Activated effector memory CD4-positive, alpha-beta T cell treated with Interleukin-2 at 50 U/mL for 16 hours (primary cell): Measurements from ENCODE around the gene CCDC112.
A peak's percentile ranks its signal among the peaks of the same experiment; 100 is the strongest.

Experiments
- DNase-seq: peaks from one replicate; pipeline ENCODE4 v3.0.0-alpha.2; 2020

The CCDC112 gene

DNA sequence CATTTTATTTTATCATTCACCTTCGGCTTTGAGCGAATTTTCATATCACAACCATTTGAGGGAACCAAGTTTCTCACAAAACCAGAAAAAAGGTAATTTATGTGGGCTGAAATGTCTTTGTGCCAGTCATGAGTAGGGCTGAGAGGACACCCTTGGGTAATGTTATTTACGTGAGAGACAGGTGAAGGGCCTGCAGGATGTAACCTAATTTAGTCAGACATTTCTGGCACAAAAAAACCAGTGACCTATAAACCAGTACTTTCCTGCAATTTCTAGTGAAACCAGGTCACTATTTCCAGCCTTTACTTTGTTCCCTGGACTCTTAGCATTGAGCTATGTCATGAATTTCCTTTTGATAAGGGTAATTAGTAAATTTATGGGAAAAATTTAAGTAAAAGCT is 17.2 kb upstream of the CCDC112 start:
- DNase-seq: no peak

DNA sequence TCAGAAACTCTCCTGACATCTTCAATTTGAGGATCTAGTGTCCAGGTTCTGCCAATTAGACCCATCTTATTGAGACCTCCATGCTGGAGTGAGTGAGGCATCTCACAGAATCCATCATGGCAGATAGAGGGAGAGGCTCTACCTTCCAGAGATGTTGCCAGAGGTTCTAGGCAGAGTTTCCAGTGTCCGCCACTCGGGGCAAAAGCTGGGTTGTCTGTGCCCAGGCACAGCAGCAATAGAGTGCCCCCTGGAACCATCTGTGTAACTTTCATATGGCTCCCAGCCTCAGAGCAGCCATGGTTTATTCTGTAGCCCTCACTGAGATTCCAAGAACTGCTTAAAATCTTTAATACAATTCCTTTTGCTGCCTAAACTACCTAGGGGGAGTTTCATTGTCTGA is 16.6 kb upstream of the CCDC112 start:
- DNase-seq: no peak

DNA sequence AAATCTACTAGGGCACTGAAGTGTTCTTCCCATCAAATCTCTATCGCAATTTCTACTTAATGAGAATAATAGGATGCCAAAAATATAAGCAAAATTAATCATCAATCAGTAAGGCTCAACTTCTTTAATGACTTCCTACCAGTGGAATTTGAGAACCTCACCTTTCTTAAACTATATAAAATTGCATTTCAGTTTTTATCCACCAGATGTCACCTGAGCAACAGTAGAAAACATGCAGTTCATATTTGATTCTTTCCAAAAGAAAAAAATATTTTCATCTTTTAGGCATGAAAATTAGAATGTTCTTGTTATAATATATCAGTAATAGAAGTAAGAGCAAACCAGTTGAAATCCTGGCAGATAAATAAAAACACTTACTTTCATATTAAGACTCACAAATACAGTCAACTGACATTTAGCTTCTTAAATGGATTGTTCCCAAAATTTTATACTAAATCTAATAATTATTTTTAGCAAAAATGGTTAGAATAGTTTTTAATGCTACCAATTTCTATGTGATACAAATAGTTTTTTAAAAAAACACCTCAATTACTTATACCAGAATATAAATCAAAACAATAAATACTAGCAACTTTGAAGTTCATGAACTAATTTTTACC is 13.4 kb upstream of the CCDC112 start:
- no peak for DNase-seq

DNA sequence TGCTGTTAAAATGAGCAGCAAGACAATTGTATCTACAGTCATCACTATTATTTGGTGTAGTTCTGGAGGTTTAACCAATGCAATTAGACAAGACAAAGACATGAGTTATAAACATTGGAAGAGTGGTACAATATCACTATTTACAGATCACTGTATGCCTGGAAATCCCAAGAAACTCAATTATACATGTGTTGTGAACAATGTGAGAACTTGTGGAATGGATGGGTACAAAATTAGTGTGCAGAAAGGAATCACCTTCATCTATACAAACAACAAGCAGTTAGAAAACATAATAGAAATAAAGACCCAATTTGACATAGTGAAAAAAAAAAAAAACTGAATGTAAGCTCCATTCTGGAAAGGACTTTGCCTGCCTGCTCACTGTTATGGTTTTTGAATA is 12.4 kb upstream of the CCDC112 start:
- DNase-seq: no peak

DNA sequence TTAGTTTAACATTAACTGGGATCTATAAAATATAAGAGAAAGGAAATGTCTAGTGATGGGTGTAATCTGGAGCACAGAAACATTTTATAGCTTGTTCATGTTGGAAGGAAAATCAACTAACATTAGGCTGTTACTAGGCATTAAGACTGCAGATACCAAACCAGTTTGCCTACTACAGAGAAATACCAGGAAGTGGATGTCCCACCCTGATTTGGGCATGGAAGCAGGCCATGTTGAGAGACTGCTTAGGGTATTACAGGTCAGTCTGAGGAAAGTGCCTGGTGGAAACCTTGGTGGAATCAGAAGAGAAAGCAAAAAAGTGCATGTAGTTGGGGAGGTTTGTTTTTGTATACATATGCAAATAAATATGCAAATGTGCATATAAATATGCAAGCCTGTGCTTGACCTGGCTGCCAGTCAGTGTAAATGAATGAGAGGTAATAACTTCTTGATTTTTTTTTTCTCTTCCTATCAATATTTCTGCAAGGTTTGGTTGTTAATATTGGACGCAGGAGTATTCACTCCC is 9.6 kb upstream of the CCDC112 start:
- DNase-seq: no peak

DNA sequence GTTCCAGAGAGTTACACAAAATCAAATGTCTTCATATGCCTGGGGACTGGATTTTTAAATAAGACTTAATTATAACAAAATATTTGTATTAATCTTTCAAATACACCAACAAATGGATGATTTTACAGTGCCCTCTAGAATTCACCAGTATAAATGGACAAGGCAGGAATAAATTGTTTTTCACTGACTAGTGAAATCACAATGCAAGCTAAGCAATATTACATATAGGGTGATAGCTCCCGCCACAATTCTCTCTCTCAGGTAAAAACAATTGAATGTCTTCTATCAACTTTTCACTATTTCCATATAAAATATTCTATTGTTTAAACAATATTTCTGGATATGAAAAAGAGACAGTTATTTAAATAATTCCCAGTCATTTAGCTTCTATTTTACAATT is 8.0 kb upstream of the CCDC112 start:
- no peak for DNase-seq

DNA sequence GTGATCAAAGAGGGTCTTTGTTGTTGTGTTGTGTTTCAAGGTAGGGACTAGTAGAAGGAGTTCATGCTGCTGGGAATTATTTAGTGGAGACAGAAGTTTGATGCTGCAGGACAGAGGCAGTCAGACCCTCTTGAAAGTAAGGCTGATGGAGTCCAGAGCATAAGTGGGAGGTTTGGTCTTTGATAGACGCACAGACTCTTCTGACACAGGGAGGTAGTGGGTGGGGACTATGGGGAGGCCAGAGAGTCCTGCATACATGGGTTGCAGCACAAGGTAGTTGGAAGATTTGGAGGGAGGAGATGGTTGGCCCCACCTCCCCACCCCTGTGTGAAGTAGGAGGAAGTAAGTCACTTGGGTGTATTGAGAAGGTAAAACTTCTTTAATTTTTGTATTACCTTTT is 2.4 kb upstream of the CCDC112 start:
- DNase-seq: no peak

DNA sequence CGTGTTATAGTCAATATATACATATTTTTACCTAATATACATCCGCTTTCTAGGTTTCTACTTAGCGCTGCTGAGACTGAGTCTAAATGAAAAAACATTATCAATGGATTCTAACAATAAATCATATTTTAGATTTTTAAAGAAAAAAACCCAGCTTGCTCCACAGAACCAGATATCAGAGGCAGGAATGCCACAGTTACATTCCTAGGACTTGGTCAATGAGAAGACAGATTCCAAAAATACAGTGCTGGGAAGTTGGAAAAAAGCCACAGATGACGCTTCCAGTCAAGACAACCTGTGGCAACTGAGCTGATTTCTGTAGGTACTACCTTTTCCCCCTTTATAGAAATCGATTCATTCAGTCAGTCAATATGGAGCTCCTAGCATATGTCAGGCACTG is 577 bp upstream of the CCDC112 start:
- no peak for DNase-seq

DNA sequence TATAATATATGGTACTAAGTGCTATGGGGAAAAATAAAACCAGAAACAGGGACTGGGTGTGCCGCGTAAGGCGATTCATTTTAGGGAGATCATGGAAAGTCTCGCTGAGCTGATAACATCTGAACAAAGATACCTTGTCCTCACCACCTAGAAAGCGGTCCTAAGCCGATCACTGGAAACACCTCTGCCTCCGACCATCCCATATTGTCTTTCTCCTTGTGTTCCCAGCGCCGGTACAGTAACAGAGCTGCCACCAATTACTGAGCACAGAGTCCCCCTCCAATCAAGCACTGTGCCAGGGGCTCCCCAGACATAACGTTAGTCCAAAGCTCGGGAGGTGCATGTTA is 704 bp downstream of the CCDC112 start:
- no peak for DNase-seq

DNA sequence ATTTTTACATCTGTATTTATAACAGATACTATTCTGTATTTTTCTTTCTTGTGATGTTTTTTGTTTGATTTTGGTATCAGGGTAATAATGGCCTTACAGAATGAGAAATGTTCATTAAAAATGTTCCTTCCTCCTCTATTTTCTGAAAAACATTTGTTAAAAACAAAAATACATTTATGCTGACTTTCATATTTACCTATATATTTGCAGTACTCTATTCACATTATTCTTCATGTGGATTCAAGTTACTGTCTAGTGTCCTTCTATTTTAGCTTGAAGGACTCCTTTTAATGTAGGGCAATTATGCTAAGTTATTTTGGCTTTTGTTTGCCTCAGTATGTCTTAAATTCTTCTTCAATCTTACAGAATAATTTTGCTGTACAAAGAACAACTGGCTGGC is 5.1 kb downstream of the CCDC112 start:
- no peak for DNase-seq

DNA sequence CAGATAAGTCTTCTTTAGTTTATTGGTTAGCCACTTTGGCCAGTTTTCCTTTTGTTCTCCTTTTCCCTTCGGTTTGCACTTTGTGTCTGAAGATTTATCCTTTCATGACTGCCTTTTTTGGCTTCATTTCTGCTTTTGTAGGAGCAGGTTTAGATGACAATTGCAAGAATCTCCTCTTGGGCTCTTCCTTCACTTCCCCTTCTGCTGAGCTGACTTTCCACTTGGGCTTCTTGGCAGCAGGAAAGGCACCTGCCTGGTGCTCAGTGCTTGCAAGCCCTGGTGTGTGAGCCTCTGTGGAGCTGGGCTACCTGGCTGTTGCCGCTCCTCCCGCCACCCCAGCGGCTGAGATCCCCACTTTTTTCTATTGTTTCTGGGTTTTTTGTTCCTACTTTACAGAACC is 7.3 kb downstream of the CCDC112 start:
- DNase-seq: no peak

DNA sequence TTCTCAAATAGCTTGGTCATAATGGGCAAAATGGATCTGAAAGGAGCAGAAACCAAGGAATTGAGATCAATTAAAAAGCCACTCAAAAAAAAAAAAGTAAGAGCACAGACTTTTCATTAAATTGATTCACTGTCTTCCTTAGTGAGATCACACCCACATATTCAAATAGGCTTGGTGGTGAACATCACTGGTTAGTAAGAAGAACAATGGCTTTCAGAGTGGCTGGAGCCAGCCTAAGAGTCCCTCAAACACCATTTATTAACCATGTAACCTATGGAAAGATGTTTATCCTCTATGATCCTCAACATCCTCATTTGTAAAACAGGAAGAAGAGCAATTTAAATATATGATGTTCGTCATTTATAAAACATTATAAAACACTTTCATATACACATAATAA is 12.4 kb downstream of the CCDC112 start:
- no peak for DNase-seq

DNA sequence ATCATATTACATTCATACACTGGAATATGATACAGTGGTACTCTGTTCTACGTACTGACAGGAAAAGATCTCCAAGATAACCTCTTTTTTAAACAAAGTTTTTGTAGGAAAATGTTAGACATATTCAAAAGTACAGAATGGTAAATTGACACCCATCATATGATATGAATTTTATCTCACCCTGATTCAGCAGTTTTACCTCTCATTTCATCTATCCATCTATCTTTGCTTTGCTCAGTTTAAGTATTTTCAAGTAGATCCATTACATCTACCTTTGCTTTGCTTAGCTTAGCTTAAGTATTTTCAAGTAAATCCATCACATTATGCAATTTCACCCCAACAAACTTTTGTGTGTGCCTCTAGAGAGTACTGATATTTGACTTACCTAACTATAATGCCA is 14.3 kb downstream of the CCDC112 start:
- DNase-seq: no peak

DNA sequence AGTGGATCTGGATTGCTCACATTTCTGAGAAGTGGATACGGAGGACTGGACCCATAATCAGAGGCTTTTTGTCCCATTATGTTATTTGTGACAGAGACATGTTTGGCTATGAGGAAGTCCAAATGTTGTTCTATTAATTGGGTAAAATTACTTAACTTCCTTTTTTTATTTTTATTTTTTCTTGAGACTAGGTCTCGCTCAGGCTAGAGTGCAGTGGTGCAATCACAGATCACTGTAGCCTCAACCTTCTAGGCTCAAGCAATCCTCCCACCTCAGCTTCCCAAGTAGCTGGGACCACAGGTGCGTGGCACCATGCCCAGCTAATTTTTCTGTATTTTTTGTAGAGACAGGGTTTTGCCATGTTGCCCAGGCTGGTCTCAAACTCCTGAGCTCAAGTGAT is 21.9 kb downstream of the CCDC112 start:
- no peak for DNase-seq

DNA sequence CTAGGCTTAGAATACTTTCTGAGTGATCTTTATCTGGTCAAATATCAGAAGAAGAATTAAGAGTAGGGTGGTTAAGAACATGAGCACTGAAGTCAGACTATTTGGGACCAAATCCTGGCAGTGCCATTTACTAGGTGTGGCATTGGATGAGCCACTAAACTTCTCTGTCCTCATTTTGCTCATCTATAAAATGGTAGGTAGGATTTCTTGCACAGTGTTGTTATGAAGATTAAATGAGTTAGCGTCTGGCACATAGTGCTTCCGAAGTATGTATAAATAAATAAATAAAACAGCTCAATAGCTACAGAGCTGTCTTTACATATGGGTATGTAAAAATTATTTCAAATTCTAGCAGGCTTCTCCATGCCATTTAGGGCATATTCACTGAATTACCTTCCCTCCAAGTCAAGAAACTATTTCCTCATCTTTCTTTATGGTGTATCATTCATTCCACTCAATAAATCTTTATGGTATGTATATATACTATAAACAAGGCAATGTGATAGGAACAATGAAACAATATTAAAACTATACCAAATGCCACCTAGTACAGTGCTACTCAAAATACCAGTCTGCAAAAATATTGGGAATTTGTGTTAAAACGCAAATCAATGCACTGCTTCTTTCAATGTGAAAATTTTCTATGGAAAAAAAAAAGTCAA is 24.0 kb downstream of the CCDC112 start:
- DNase-seq: no peak

DNA sequence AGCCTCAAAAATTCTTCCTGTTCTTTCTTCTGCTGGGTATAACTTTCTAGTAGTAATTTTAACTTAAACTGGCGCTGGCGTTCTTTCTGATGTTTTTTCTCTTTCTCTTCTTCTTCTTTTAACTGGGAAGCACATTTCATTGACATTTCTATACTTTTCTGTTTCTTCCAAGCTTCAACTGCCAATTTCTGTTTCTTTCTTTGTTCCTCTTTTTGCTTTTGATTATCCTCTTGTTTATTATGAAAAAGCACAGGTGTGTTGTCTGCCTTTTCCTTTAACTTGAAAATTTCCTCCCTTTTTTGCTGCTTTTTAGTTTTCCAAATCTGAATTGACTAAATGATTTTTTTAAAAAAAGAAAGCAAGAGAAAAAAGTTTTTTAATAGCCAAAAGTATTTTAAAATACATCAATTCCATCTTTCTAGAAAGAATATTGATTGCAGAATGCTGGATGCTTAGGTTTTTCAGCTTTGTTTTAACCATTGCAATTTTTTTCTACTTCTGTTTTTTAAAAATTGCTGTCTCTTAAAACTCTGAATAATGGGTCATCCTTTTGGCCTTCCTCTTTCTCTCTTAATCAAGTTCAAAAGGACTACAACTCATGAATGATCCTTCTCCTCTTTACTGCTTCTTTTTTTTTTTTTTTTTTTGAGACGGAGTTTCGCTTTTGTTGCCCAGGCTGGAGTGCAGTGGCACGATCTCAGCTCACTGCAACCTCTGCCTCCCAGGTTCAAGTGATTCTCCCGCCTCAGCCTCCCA is 25.0 kb downstream of the CCDC112 start:
- DNase-seq: no peak

DNA sequence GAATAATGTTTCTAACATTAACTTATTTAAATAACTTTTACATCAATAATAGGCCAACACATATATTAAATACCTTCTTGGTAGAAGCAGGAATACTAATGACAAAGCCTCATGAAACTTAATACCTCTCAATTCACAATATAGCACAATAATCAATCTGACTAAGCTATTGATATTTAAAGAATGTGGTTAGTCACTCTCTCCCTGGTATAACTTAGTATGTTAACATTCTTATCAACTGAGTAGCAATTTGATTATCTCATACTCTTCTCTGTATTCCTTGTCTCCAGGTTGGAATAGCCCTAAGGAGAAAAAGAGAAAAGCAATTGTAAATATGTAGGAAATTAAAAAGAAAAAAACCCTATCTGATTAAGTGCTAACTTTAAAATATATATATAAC is 28.8 kb downstream of the CCDC112 start:
- DNase-seq: no peak

DNA sequence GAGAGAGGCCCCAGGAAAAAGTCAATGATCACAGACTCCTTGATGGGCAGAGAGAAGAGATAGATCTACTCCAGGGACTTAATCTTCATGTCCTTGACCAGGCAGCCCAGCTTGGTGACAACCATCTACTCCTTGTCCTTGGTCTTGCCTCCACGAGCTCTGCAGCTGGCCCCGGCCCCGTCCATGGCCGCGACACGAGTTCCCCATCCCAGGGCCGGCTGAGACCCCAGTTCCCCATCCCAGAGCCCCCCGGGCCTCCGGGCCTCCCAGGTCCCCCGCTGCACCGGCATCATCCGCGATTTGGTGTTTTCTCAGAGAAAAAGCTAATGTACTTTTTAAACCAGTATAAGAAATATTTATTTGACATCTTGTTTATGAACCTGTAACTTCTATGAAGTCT is 31.2 kb downstream of the CCDC112 start:
- DNase-seq: no peak

DNA sequence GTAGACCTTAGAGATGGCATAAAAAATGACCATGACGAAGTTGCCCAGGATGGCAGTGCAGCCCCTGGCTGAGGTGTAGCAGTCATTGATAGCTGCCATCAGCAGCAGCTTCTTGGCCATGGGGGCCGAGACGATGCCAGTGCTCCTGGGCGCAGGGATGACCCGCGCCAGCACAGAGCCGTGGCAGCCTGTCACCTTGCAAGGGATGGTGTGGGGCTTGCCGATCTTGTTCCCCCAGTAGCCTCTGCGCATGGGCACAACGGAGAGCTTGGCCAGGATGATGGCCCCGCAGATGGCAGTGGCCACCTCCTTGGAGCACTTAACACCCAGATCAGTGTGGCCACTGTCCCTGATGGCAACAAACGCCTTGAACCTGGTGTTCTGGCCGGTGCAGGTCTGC is 31.7 kb downstream of the CCDC112 start:
- DNase-seq: no peak

DNA sequence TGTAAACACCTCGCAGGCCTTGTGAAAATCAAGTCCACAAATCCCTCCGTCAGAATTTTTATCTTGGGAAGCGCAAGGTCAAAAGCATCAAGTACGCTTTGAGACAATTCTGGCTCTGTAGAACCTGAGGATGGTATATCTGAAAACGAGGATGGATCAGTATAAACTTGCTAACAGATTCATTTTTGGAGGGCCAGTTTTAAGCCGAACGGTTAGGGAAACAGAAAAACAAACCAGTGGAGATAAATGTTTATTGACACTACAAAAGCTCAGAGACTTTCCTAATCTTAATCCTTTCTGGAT is 33.4 kb downstream of the CCDC112 start:
- DNase-seq: no peak

DNA sequence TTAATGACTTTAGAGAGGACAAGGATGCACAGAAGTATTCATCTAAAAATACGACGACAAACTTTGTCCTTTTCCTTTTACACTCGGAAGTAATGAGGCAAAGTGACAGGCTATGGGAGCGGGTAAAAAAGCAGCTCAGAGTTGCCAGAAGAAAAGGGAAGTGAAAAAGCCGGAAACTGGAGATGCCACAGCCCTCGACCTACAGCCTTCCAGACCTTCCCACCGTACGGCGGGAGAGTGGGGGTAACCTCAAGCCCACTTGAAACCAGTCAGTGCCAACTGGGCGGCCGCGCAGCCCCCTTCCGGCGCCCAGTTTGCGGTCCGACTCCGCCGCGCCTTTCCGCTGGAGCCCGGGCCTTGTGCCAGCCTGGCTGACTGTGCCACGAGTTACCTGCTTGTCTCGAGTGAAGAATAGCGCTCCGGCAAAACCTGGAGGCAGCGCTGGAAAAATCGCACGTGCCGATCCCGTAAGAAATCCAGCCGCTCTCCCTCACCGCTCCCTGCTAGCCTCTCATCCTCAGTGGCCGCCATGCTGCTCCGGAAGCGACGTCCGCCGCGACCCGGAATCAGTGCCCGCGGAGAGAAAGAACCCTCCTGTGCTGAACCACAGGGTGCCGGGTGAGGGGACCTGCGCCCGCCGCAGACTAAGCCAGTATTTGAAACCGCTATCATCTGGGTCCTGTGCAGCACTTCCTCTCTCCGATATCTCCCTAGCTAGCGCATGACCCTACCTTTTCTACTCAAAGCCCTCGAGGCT is 34.0 kb downstream of the CCDC112 start, which contains the start of gene PGGT1B:
Gene PGGT1B, minus strand, starts transcription at position 557 of the 757 bp plus-strand sequence. Its CDS starts 26 bp downstream, at position 531.
- DNase-seq: peak; percentile 62

DNA sequence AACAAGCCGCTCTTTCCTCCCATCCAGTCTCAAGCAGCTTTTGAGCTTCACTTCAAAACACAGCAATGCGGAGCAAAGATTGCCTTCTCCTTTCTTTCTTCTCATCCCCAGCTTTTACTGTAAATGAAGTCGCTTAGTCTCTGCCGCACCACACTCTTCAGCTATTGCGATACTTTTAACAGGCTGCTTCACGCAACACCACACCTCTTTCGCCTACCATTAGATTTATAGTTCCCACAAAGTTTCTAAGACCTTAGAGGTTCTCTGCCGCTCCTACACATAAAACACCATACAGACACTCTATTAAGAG is 34.5 kb downstream of the CCDC112 start:
- no peak for DNase-seq

DNA sequence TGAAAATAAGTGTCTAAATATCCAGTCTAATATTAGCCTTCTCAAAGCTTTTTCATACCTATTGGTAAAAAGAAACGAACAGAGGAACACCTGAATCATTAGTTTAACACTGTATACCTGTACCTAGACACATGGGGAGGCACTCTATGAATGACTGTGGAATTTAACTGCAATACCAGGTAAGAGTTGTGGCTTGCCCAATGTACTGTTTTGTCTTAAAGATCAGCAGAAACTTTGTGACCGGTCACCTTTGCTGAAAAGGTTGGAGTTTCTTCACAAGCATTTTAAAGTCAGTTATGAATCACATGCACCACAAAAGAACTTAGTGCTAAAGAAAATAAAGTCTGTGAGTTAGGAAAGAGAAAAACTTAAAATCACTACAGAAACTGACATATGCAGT is 36.2 kb downstream of the CCDC112 start:
- no peak for DNase-seq

DNA sequence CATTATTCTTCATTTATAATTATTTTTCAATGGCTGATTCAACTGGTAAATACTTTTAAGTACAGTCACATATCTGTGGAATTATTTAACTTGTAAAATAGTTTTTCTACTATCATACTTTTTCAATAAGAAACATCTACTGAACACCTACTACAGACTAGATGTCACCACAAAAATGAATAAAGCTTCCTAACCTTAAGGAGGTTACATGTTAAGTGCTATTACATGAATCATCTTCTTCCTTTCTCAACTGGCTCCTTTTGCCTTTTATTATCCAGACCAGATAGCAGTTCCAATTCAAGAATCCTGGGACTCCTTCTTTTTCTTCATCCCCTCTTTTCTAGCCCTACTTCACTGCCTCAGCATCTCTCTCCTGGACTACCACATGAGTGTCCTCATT is 38.5 kb downstream of the CCDC112 start:
- DNase-seq: no peak
